GM12878 (cell line): ENCODE measurements around the gene PDS5A. TPM values are rescaled to one million over a fixed set of nuclear protein-coding genes. Genes with fewer than 3 reads are reported as not detected.

Experiments used
- CHD4 ChIP-seq: fragments of 200-600 bp; sonication (generic); IDR thresholded peaks from 2 replicates; pipeline ENCODE4 v1.6.1; 2016; ENCODE audit warnings: mild to moderate bottlenecking
- ETV6 ChIP-seq, 2 experiments: fragments of 450-650 bp in 1 of 2; IDR thresholded peaks in 1 of 2; conservative IDR thresholded peaks in 1 of 2; 2 replicates each; pipeline ENCODE4 v1.6.1; 2014; ENCODE audit warnings: antibody characterized with exemption in 1 of 2, borderline replicate concordance in 1 of 2, low read depth in 1 of 2, mild to moderate bottlenecking in 1 of 2, moderate library complexity in 1 of 2
- FOS ChIP-seq: IDR thresholded peaks from 3 replicates; pipeline ENCODE4 v1.6.1; 2011; ENCODE audit warnings: borderline replicate concordance; ENCODE audit not compliant: insufficient read length; ENCODE audit errors: extremely low read depth
- HCFC1 ChIP-seq: fragments of 150-350 bp; IDR thresholded peaks from 2 replicates; pipeline ENCODE4 v1.6.1; 2014; ENCODE audit warnings: low read length
- MLLT1 ChIP-seq: fragments of 450-650 bp; IDR thresholded peaks from 2 replicates; pipeline ENCODE4 v1.6.1; 2016; ENCODE audit warnings: mild to moderate bottlenecking
- MYB ChIP-seq: fragments of 150-350 bp; IDR thresholded peaks from 2 replicates; pipeline ENCODE4 v1.6.1; 2014; ENCODE audit warnings: mild to moderate bottlenecking, low read depth, low read length, borderline replicate concordance
- RAD51 ChIP-seq: fragments of 450-650 bp; IDR thresholded peaks from 2 replicates; pipeline ENCODE4 v1.6.1; 2016; ENCODE audit warnings: moderate library complexity, mild to moderate bottlenecking, inconsistent platforms
- RFX5 ChIP-seq: IDR thresholded peaks from 2 replicates; pipeline ENCODE4 v1.6.1; 2011; ENCODE audit warnings: low read depth, low read length, improper control_type of control experiment
- SIX5 ChIP-seq: IDR thresholded peaks from 2 replicates; pipeline ENCODE4 v1.6.1; 2011; ENCODE audit warnings: mild to moderate bottlenecking, low read depth, low read length, moderate library complexity; ENCODE audit not compliant: severe bottlenecking
- STAT3 ChIP-seq: IDR thresholded peaks from 2 replicates; pipeline ENCODE4 v1.6.1; 2011; ENCODE audit warnings: low read depth, low read length, improper control_type of control experiment
- ZNF622 ChIP-seq: fragments of 450-650 bp; IDR thresholded peaks from 2 replicates; pipeline ENCODE4 v1.6.1; 2017; ENCODE audit warnings: mild to moderate bottlenecking, inconsistent platforms
- polyA plus RNA-seq, 11 experiments: library from polyadenylated mRNA; depleted of rRNA in 4 of 11; unstranded in 6 of 11; stranded (reverse) in 5 of 11; fragments of >200 nt; fragmentation: Nextera tagmentation in 4 of 11; fragmentation: Illumina TruSeq in 1 of 11; extraction: Ambion mirVana in 4 of 11; extraction: Trizol in 1 of 11; gene quantifications; 1 replicate in 1 of 11; 2 replicates in 10 of 11; pipeline versions ENCODE4 v1.2.1 to v1.2.3, GENCODE V29; 2011 to 2016; ENCODE audit warnings: inconsistent platforms in 2 of 11, missing spikeins in 2 of 11, low read depth in 1 of 11
- total RNA-seq, 4 experiments: library from RNA; depleted of rRNA in 3 of 4; stranded (reverse); fragments of >200 nt in 3 of 4; fragmentation: Illumina TruSeq in 1 of 4; extraction: Trizol in 1 of 4; gene quantifications; 2 replicates each; pipeline versions ENCODE4 v1.2.1 to v1.2.3, GENCODE V29; 2013 to 2021

PDS5A gene
- total and polyA plus RNA-seq, 10 of the 15 experiments (the other 5 are each of a cell fraction or from before 2014, with no cell fraction given) = 13.7 to 69.7 (median 52.3) TPM

GRCh38 chr4:39976141-39976944 is 1.4 kb downstream of the PDS5A start (continued):
- peak; percentile 62; the same call in 1 of the 2 replicates for TF ChIP-seq MLLT1
- 0 out of 2 replicates have a peak, but pooled peaks have one; percentile 21 for TF ChIP-seq HCFC1
- no peak for TF ChIP-seq SIX5
- TF ChIP-seq FOS = no peak
- no peak for TF ChIP-seq RAD51
- TF ChIP-seq MYB = no peak
- TF ChIP-seq ZNF622 = no peak
- no peak for TF ChIP-seq STAT3
- no peak for TF ChIP-seq RFX5
- TF ChIP-seq CHD4 = no peak
- TF ChIP-seq ETV6 (conservative IDR thresholded peaks at IDR 0.05 in 1 of 2, IDR thresholded peaks at IDR 0.05 in 1 of 2; ENCODE audit: borderline replicate concordance in 1 of 2, low read depth in 1 of 2) = 0 out of 4 replicates have a peak, but pooled peaks of 1 of the 2 experiments have one; percentile 21
